Retinal pigment epithelial cell (primary cell): ENCODE results near the gene CPNE6.

ENCODE experiments used
- DNase-seq: peaks from one replicate; pipeline ENCODE4 v3.0.0-alpha.2; 2010; ENCODE audit warnings: low read depth
- H3K4me3 ChIP-seq: 2 replicates; pipeline ENCODE4 v1.5.1; 2011; ENCODE audit warnings: mild to moderate bottlenecking, low read length, control low read depth, moderate library complexity
- TF ChIP-seq, protein P1 (sequence below): conservative IDR thresholded peaks from 2 replicates; pipeline ENCODE4 v1.5.1; 2011; ENCODE audit warnings: low read depth, low read length, control low read depth, inconsistent platforms

CPNE6 gene

DNA sequence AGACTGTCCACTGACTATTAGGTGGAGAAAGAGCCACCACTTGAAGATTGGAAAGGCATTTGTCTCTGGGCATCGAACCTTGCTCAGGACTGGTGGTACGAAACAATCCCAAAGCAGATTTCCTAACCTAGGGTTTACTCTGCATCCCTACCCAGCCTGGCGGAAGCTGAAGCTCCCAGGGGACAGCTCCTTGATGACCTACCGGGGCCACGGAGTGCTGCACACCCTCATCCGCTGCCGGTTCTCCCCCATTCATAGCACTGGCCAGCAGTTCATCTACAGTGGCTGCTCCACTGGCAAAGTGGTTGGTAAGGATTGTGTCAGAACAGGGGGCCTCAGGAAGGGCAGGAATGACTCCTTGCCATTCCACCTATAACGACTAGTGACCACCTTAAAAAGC, 49.8 kb downstream of the CPNE6 start:
- TF ChIP-seq, protein P1, sequence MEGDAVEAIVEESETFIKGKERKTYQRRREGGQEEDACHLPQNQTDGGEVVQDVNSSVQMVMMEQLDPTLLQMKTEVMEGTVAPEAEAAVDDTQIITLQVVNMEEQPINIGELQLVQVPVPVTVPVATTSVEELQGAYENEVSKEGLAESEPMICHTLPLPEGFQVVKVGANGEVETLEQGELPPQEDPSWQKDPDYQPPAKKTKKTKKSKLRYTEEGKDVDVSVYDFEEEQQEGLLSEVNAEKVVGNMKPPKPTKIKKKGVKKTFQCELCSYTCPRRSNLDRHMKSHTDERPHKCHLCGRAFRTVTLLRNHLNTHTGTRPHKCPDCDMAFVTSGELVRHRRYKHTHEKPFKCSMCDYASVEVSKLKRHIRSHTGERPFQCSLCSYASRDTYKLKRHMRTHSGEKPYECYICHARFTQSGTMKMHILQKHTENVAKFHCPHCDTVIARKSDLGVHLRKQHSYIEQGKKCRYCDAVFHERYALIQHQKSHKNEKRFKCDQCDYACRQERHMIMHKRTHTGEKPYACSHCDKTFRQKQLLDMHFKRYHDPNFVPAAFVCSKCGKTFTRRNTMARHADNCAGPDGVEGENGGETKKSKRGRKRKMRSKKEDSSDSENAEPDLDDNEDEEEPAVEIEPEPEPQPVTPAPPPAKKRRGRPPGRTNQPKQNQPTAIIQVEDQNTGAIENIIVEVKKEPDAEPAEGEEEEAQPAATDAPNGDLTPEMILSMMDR, result no peak
- DNase-seq, result no peak
- H3K4me3 ChIP-seq, result no peak overlapping the region

DNA sequence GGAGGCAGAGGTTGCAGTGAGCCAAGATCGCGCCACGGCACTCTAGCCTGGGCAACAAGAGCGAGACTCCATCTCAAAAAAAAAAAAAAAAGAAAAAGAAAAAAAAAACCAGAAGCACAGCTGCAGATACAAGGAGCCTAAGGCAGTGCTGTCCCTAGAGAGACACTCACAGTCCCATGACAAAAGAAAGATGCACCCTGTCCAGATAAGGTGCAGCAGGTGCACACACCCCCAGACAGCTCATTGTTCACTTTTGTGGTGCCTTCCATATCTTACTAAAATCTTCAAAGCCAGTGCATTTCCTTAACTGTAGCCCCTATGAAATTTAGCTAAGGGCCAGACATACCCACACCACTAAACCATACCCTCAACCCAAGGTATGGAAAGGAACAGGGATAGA, 51.1 kb downstream of the CPNE6 start:
- TF ChIP-seq, protein P1, result no peak
- no peak overlapping the region for H3K4me3 ChIP-seq
- DNase-seq, result no peak

DNA sequence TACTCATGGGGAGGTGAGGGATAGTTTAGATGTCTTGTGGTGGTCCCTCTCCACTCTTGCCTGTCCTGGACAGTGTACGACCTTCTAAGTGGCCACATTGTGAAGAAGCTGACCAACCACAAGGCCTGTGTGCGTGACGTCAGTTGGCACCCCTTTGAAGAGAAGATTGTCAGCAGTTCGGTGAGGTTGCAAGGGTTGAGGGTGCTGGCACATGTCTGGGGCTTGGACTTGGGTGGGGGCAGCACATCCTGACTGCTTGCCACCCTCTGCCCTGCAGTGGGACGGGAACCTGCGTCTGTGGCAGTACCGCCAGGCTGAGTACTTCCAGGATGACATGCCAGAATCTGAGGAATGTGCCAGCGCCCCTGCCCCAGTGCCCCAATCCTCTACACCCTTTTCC, 51.5 kb downstream of the CPNE6 start:
- DNase-seq, result no peak
- TF ChIP-seq, protein P1, result no peak
- no peak overlapping the region for H3K4me3 ChIP-seq

DNA sequence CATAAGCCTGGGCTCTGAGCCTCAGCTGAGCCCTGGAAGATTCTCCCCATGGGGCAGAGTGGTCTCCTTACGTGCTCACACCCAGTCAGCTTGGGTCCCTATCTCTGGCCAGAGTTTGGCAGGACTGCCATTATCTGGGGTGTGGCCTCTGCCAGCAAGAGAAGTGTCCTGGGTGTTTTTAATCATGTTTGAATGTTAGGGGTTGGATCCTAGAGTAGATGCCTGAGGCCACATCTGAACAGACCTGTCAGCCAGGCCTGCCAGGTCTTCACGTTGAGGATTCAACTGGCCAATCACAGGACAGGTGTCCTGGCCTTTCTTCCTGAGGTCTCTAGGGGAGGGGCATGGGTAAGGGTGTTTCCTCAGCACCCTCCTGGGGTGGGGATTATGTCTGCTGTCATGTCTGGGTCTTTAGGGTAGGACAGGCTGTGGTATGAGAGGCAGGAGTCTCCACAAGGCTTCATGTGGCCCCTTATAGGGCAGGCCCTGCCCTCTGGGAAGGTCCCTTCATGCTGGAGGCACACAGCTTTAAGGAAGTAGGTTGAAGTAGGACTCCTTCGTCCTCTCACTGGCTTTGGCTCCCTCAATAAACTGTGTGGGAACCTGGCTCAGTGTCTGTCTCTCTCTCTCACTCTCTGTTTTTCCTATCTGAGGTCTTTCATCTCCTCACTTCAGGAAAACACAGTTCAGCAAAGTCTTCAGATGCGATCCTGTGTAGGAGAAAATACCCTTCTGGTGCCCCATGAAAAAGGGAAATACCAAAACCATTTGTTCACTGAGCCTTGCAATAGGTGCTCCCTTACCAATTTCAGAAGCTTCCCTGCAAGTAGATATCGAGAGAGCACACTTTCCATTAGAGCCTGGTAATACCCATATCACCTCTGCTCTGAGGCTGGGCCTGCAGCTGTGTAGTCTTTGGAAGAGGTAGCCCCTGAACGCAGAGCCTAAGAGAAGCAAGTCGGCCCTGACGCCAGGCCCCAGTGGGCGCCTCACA, 52.4 kb downstream of the CPNE6 start:
- DNase-seq, result no peak
- no peak overlapping the region for H3K4me3 ChIP-seq
- TF ChIP-seq, protein P1, result no peak

DNA sequence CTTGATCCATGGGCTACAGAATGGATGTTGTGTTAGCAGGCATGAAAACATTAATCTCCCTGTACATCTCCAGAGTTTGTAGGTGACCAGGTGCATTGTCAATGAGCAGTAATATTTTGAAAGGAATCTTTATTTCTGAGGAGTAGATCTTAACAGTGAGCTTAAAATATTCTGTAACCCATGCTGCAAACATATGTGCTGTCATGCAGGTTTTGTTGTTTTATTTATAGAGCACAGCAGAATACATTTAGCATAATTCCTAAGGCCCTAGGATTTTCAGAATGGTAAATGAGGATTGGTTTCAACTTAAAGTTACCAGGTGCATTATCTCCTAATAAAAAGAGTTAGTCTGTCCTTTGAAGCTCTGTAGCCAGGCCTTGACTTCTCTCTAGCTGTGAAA, 55.6 kb downstream of the CPNE6 start:
- TF ChIP-seq, protein P1, result no peak
- DNase-seq, result no peak
- H3K4me3 ChIP-seq, result no peak overlapping the region

DNA sequence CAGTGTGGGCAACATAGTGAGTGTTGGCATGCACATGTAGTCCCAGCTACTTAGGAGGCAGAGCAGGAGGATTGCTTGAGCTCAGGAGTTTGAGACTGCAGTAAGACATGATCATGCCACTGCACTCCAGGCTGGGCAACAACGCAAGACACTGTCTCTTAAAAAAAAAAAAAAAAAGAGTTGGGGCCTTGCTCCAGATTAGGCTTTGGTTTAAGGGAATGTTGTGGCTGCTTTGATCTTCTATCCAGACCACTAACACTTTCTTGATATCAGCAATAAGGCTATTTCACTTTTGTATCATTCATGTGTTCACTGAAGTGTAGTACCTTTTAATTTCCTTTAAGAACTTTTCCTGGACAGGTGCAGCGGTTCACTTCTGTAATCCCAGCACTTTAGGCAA, 56.3 kb downstream of the CPNE6 start:
- DNase-seq, result no peak
- TF ChIP-seq, protein P1, result no peak
- no peak overlapping the region for H3K4me3 ChIP-seq
